HepG2 (cell line): ENCODE data around the gene PARP16. TPM values are rescaled to one million over a fixed set of nuclear protein-coding genes. Genes with fewer than 3 reads are reported as not detected.
A peak's percentile ranks its signal among the peaks of the same experiment; 100 is the strongest.

ENCODE experiments used
- ATAC-seq: fragments of 200-7000 bp; cut with Tn5 transposase; 3 replicates; pipeline ENCODE4 v1.9.1; 2020; ENCODE audit warnings: mild to moderate bottlenecking, moderate library complexity
- BruUV-seq: library from RNA; stranded (reverse); fragments of 400-500 nt; replicated peaks from 2 replicates; lab custom pipeline; 2021; lab: Mats Ljungman, UMichigan
- CTCF ChIA-PET: fragments of 300-600 bp; formaldehyde crosslinking; extraction: SDS; loops from one replicate; lab custom pipeline; 2021; ENCODE audit warnings: low total read pairs, inconsistent platforms, low intra/inter-chr PET ratio; lab: Yijun Ruan, JAX
- POLR2A ChIA-PET: fragments of 350-600 bp; sonication (Branson Sonifier 250); formaldehyde crosslinking; loops from one replicate; lab custom pipeline; 2020; ENCODE audit warnings: antibody characterized with exemption, inconsistent platforms; lab: Yijun Ruan, JAX
- DNase-seq: peaks from one replicate; pipeline ENCODE4 v3.0.0-alpha.2; 2015; ENCODE audit warnings: low spot score
- FAIRE-seq: peaks from 3 replicates; lab custom pipeline; 2011; peaks lifted over from hg19 to GRCh38; lab: Jason Lieb, UNC
- H2AFZ ChIP-seq: one replicate; pipeline ENCODE4 v1.6.1; 2011; ENCODE audit warnings: low read length, inconsistent platforms
- H3K27ac ChIP-seq: fragments of 300-600 bp; 3 replicates; pipeline ENCODE4 v1.8.0; 2011; ENCODE audit warnings: mixed run types, mild to moderate bottlenecking, mixed read lengths, low read length, inconsistent platforms; ENCODE audit not compliant: insufficient read depth; ENCODE audit errors: extremely low read length
- H3K27me3 ChIP-seq, 2 experiments: fragments of 200-600 bp in 1 of 2; 2 replicates in 1 of 2; 3 replicates in 1 of 2; pipeline versions ENCODE4 v1.6.0 to v1.8.0; 2011; ENCODE audit warnings: low read length in 2 of 2, mild to moderate bottlenecking in 2 of 2, moderate library complexity in 2 of 2, inconsistent platforms in 1 of 2; ENCODE audit not compliant: insufficient read depth in 2 of 2, control insufficient read depth in 1 of 2
- H3K36me3 ChIP-seq, 2 experiments: fragments of 200-600 bp in 1 of 2; replicated peaks in 1 of 2; 2 replicates in 1 of 2; 3 replicates in 1 of 2; pipeline versions ENCODE4 v1.5.1 to v1.8.0; 2011; ENCODE audit warnings: low read length in 2 of 2, inconsistent platforms in 1 of 2; ENCODE audit not compliant: insufficient read depth in 2 of 2, control insufficient read depth in 1 of 2
- H3K4me1 ChIP-seq: 2 replicates; pipeline ENCODE4 v1.5.1; 2012; ENCODE audit warnings: low read length, inconsistent platforms; ENCODE audit not compliant: insufficient read depth
- H3K4me2 ChIP-seq: 2 replicates; pipeline ENCODE4 v1.6.0; 2011; ENCODE audit warnings: low read depth, low read length, inconsistent platforms
- H3K4me3 ChIP-seq, 3 experiments: fragments of 200-600 bp in 1 of 3; sonication (generic), shearing (Covaris generic) in 1 of 3; replicated peaks in 1 of 3; 2 replicates each; pipeline ENCODE4 v1.5.1; 2011 to 2016; ENCODE audit warnings: low read length in 3 of 3, inconsistent platforms in 2 of 3, low read depth in 2 of 3, mild to moderate bottlenecking in 2 of 3, control low read depth in 1 of 3, mixed read lengths in 1 of 3; ENCODE audit not compliant: insufficient read depth in 1 of 3
- H3K79me2 ChIP-seq: one replicate; pipeline ENCODE4 v1.6.1; 2011; ENCODE audit warnings: low read length, inconsistent platforms; ENCODE audit not compliant: insufficient read depth
- H3K9ac ChIP-seq: 2 replicates; pipeline ENCODE4 v1.6.0; 2011; ENCODE audit warnings: mild to moderate bottlenecking, low read depth, low read length, inconsistent platforms; ENCODE audit not compliant: insufficient read depth
- H3K9me3 ChIP-seq: 2 replicates; pipeline ENCODE4 v1.5.1; 2012; ENCODE audit warnings: mild to moderate bottlenecking, low read length
- H4K20me1 ChIP-seq: 2 replicates; pipeline ENCODE4 v1.6.0; 2011; ENCODE audit warnings: inconsistent platforms, mild to moderate bottlenecking, low read length, moderate library complexity; ENCODE audit not compliant: insufficient read depth
- AGO2 ChIP-seq: fragments of 200-400 bp; formaldehyde crosslinking; optimal IDR thresholded peaks from 2 replicates; pipeline ENCODE3; 2017; ENCODE audit warnings: mild to moderate bottlenecking, low read depth, low read length, moderate library complexity
- ZNF768 ChIP-seq: sonication (generic); formaldehyde crosslinking; IDR thresholded peaks from 2 replicates; pipeline ENCODE4 v1.4.0; 2020; ENCODE audit warnings: missing genetic modification reagents
- WGBS: methylation state at CpG from one replicate; pipeline ENCODE4 v1.1.6; 2017; ENCODE audit warnings: low lambda C conversion rate; 5-methylcytosine and 5-hydroxymethylcytosine counted together
- in situ Hi-C: cut with HindIII; loops from 2 replicates; pipeline ENCODE4 v1.10.0; 2017; ENCODE audit warnings: low pct_unique_long_range_greater_than_20kb; ENCODE audit not compliant: extremely low pct_ligation_motif_present
- intact Hi-C: fragments of 100-400 bp; cut with micrococcal nuclease; formaldehyde crosslinking; loops from one replicate; pipeline ENCODE4 v1.10.0; 2022; ENCODE audit not compliant: unreplicated experiment
- polyA plus RNA-seq, 8 experiments: library from polyadenylated mRNA; depleted of rRNA in 3 of 8; stranded (reverse) in 7 of 8; unstranded in 1 of 8; fragments of >200 nt; fragmentation: Illumina TruSeq in 4 of 8; extraction: Trizol in 4 of 8; gene quantifications; 2 replicates each; pipeline versions ENCODE4 v1.2.1 to v1.2.3, GENCODE V29; 2011 to 2016; ENCODE audit warnings: low read depth in 4 of 8, missing spikeins in 1 of 8, mixed read lengths in 1 of 8; ENCODE audit not compliant: insufficient read depth in 1 of 8
- total RNA-seq, 5 experiments: library from RNA; depleted of rRNA; stranded (reverse); fragments of >200 nt; fragmentation: Illumina TruSeq; extraction: Trizol; gene quantifications; 2 replicates each; pipeline ENCODE4 v1.2.3, GENCODE V29; 2016; ENCODE audit warnings: low read depth in 1 of 5
- TF ChIP-seq, protein P1 (sequence below): sonication (generic); formaldehyde crosslinking; IDR thresholded peaks from 2 replicates; pipeline ENCODE4 v1.4.0; 2020; ENCODE audit warnings: missing genetic modification reagents

The PARP16 gene
- total and polyA plus RNA-seq, 2 of the 13 experiments (the other 11 are each of a cell fraction or from before 2014, with no cell fraction given) = 6.8 to 7.6 TPM

DNA sequence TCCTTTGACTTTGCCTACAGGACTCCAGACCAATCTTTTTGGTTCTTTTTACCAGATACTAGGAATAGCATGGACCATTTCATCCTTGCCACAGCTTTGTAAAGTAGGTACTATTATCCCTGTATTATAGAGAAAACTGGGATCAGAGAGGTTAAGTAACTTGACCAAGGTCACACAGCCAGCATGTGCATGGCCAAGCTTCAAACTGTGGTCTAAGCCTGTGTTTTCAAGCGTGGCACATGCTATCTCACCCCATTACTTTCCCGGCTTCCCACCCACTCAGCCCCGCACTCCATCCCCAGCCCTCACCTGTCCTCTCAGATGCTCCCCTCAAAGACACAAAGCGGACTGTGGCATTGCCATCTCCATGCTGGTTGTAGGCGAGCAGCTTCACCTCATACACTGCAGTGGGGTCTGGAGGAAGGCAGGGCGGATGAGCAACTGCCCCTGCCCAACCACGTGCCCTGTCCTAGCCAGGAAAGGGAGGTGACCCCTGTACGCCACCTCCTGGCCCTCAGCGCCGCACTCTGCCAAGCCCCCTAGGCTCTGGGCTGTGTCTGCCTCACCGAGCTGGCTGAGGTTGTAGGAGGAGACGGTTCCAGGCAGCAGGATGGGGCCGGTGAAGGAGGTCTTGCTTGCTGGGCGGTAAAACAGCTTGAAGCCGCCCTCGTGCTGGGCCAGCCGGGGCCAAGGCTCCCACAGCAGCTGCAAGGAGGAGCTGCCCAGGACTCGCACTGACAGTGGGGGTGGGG lies 43.5 kb upstream of the PARP16 start:
- H3K9me3 ChIP-seq = no peaks in the 10 kb centered on the region
- no peak overlapping the region for H3K4me3 ChIP-seq
- H3K27me3 ChIP-seq = no peaks in the 10 kb centered on the region
- H4K20me1 ChIP-seq = no peaks in the 10 kb centered on the region
- no peak overlapping the region for H3K4me2 ChIP-seq
- no peak for DNase-seq
- WGBS = 97% methylated on average over 8 of the region's 18 CpGs
- no peak for ATAC-seq
- no TSS peak for BruUV-seq
- no peak overlapping the region for H3K27ac ChIP-seq
- TF ChIP-seq, protein P1, sequence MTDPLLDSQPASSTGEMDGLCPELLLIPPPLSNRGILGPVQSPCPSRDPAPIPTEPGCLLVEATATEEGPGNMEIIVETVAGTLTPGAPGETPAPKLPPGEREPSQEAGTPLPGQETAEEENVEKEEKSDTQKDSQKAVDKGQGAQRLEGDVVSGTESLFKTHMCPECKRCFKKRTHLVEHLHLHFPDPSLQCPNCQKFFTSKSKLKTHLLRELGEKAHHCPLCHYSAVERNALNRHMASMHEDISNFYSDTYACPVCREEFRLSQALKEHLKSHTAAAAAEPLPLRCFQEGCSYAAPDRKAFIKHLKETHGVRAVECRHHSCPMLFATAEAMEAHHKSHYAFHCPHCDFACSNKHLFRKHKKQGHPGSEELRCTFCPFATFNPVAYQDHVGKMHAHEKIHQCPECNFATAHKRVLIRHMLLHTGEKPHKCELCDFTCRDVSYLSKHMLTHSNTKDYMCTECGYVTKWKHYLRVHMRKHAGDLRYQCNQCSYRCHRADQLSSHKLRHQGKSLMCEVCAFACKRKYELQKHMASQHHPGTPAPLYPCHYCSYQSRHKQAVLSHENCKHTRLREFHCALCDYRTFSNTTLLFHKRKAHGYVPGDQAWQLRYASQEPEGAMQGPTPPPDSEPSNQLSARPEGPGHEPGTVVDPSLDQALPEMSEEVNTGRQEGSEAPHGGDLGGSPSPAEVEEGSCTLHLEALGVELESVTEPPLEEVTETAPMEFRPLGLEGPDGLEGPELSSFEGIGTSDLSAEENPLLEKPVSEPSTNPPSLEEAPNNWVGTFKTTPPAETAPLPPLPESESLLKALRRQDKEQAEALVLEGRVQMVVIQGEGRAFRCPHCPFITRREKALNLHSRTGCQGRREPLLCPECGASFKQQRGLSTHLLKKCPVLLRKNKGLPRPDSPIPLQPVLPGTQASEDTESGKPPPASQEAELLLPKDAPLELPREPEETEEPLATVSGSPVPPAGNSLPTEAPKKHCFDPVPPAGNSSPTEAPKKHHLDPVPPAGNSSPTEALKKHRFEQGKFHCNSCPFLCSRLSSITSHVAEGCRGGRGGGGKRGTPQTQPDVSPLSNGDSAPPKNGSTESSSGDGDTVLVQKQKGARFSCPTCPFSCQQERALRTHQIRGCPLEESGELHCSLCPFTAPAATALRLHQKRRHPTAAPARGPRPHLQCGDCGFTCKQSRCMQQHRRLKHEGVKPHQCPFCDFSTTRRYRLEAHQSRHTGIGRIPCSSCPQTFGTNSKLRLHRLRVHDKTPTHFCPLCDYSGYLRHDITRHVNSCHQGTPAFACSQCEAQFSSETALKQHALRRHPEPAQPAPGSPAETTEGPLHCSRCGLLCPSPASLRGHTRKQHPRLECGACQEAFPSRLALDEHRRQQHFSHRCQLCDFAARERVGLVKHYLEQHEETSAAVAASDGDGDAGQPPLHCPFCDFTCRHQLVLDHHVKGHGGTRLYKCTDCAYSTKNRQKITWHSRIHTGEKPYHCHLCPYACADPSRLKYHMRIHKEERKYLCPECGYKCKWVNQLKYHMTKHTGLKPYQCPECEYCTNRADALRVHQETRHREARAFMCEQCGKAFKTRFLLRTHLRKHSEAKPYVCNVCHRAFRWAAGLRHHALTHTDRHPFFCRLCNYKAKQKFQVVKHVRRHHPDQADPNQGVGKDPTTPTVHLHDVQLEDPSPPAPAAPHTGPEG = no peak
- TF ChIP-seq AGO2 = peak; percentile 70
- TF ChIP-seq ZNF768 (CRISPR knock-in tag) = peak; percentile 95
- intact Hi-C loops = no loop called here
- no peak overlapping the region for H2AFZ ChIP-seq
- CTCF ChIA-PET = no interaction called here
- POLR2A ChIA-PET = no interaction called here
- in situ Hi-C loops = no loop called here
- H3K79me2 ChIP-seq = no peaks in the 10 kb centered on the region
- peaks cover 15% of the 10 kb centered on the region for H3K4me1 ChIP-seq
- peaks cover 32 to 56% of the 10 kb centered on the region in 2 experiments; a peak in 4 of 5 replicates for H3K36me3 ChIP-seq
- no peak overlapping the region for H3K9ac ChIP-seq
- no peak for FAIRE-seq
